Spleen (tissue), 11 donors: ENCODE measurements around the gene KCNK6. TPM values are rescaled to one million over a fixed set of nuclear protein-coding genes. Genes with fewer than 3 reads are reported as not detected.

ENCODE experiments used
- DNase-seq: peaks from one replicate; pipeline ENCODE4 v3.0.0-alpha.2; 2020
- H3K27ac ChIP-seq, 8 donors: fragments of 200-600 bp; sonication (generic) in 7 of 8; 1 replicate in 4 of 8; 2 replicates in 4 of 8; pipeline versions ENCODE4 v1.5.0 to v1.8.0; 2016 to 2021; ENCODE audit warnings: inconsistent platforms in 4 of 8, mild to moderate bottlenecking in 4 of 8, moderate library complexity in 1 of 8
- H3K27me3 ChIP-seq, 7 donors: fragments of 200-600 bp; sonication (generic) in 6 of 7; replicated peaks in 1 of 7; 1 replicate in 4 of 7; 2 replicates in 3 of 7; pipeline versions ENCODE4 v1.5.0 to v1.8.0; 2016 to 2021; ENCODE audit warnings: inconsistent platforms in 3 of 7, mild to moderate bottlenecking in 1 of 7
- H3K36me3 ChIP-seq, 6 donors: fragments of 200-600 bp; sonication (generic) in 5 of 6; 1 replicate in 4 of 6; 2 replicates in 2 of 6; pipeline versions ENCODE4 v1.5.0 to v1.8.0; 2016 to 2021; ENCODE audit warnings: inconsistent platforms in 2 of 6
- H3K4me1 ChIP-seq, 6 donors: fragments of 200-600 bp; sonication (generic) in 5 of 6; 1 replicate in 3 of 6; 2 replicates in 3 of 6; pipeline versions ENCODE4 v1.5.0 to v1.8.0; 2016 to 2021; ENCODE audit warnings: inconsistent platforms in 3 of 6
- H3K4me3 ChIP-seq, 8 donors: fragments of 200-600 bp; sonication (generic) in 7 of 8; 1 replicate in 4 of 8; 2 replicates in 4 of 8; pipeline versions ENCODE4 v1.5.0 to v1.8.0; 2016 to 2021; ENCODE audit warnings: inconsistent platforms in 4 of 8, mild to moderate bottlenecking in 4 of 8, moderate library complexity in 2 of 8
- H3K9me3 ChIP-seq, 8 donors: fragments of 200-600 bp; sonication (generic) in 7 of 8; 1 replicate in 4 of 8; 2 replicates in 4 of 8; pipeline versions ENCODE4 v1.5.0 to v1.8.0; 2016 to 2021; ENCODE audit warnings: inconsistent platforms in 4 of 8
- CTCF ChIP-seq, 11 experiments: fragments of 200-600 bp in 7 of 11; fragments of 450-650 bp in 4 of 11; sonication (generic) in 4 of 11; IDR thresholded peaks in 8 of 11; conservative IDR thresholded peaks in 3 of 11; 1 replicate in 7 of 11; 2 replicates in 4 of 11; pipeline versions ENCODE4 v1.4.0 to v1.8.0; 2016 to 2021; ENCODE audit warnings: antibody characterized with exemption in 11 of 11, inconsistent platforms in 4 of 11, mild to moderate bottlenecking in 1 of 11
- POLR2A ChIP-seq, 3 donors: fragments of 450-650 bp; IDR thresholded peaks; one replicate each; pipeline ENCODE4 v1.5.1; 2017; ENCODE audit warnings: antibody characterized with exemption in 3 of 3, mild to moderate bottlenecking in 1 of 3
- POLR2AphosphoS5 ChIP-seq, 3 donors: sonication (generic); formaldehyde crosslinking; IDR thresholded peaks; one replicate each; pipeline ENCODE4 v1.5.1; 2017; ENCODE audit warnings: antibody characterized with exemption in 3 of 3
- WGBS, 5 donors: extraction: QIAGEN DNeasy Blood & Tissue Kit in 3 of 5; methylation state at CpG; one replicate each; pipeline versions ENCODE4 v1.1.5 to v1.1.7; 2013 to 2018; 5-methylcytosine and 5-hydroxymethylcytosine counted together
- intact Hi-C: fragments of 100-400 bp; cut with DNase I; formaldehyde crosslinking; loops from one replicate; pipeline ENCODE4 v1.15.0; 2023; ENCODE audit warnings: low total_unique reads
- polyA plus RNA-seq, 3 donors: library from polyadenylated mRNA; stranded (reverse); fragments of 200-250 nt; gene quantifications; one replicate each; pipeline ENCODE4 v1.2.1, GENCODE V29; 2013
- total RNA-seq, 7 donors: library from RNA; depleted of rRNA in 3 of 7; stranded (reverse); fragments of >200 nt in 3 of 7; fragmentation: NEBNext Ultra II Directional in 4 of 7; extraction: Animal tissue kit (Norgen Biotek cat#: 25700) in 4 of 7; gene quantifications; one replicate each; pipeline versions ENCODE4 v1.1.0 to v1.2.1, GENCODE V29; 2016 to 2021
- donor health status: healthy with polysubstance abuse.
- donor health status: DM: no; HTN: no; CAD: no; lungs with moderate emphysema.
- donor health status: DM: no; HTN: no; CAD: no.
- donor health status: Bipolar disorder and iron deficiency.
- donor health status: healthy.
- donor health status: DM: no; HTN: no; CAD: no.
- donor health status: DM: yes; HTN: yes; CAD: no.

KCNK6 gene
- total and polyA plus RNA-seq, 10 donors = 3.8 to 25.9 (median 13.6) TPM

DNA sequence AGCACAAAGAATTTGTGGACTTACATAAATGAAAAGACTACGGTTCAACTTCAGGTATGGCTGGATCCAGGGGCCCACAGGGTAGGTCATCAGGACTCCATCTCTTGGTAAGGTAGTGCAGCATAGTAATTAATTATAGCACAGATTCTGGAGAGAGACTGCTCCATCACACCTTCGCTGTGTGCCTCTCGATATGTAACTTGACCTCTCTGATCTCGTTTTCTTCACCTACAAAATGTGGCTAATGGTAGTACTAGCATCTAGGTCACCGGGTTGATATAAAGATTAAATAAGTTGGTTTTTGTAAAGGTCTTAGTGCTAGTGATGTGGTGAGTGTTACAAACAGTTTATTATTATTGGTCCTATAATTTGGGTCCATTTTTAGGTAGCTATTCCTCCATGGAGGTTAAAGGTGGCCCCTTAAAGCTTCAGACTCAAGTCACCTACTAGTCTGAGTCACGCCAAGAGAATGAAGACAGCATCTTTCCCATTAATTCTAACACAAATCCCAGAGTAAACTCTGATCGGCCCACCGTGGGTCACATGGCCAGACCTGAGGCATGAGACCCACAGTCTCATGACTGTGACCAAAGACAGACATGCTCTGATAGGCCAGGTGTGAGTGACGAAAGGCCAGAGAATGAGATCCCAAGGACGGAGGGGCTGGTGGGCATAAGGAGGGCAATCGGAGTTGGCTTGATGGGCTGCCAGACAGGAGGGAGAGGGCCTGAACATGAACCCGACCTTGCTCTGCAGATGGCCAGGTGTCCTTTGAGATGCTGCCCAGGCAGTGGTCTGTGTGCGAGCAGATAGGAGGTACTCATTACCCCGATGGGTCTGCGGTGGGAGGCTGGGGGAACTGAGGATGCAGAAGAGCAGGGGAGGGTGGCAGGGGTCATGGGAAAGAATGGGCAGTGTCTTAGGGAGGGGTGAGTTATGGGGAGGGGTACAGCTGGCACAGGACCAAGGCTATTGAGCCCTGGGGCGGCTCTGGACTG, 36.4 kb downstream of the KCNK6 start:
- Histone ChIP-seq H3K36me3 (no peaks in the 10 kb centered on the region), H3K4me3 (no peak overlapping the region), H3K9me3 (no peaks in the 10 kb centered on the region), H3K27me3 (peaks cover 0 to 41% (median 4%) of the 10 kb centered on the region in 7 donors), H3K27ac (no peak overlapping the region), H3K4me1 (peaks cover 0 to 2% (median under 1%) of the 10 kb centered on the region in 6 donors)
- DNase-seq = no peak
- TF ChIP-seq POLR2A (IDR thresholded peaks at IDR 0.05) (no peak), CTCF (IDR thresholded peaks at IDR 0.05 in 8 of 11, conservative IDR thresholded peaks at IDR 0.05 in 3 of 11) (no peak), POLR2AphosphoS5 (IDR thresholded peaks at IDR 0.05) (no peak)
- intact Hi-C loops = no loop called here
- WGBS, 5 donors = 80 to 86% (median 81%) methylated on average over 16 of the region's 16 CpGs

DNA sequence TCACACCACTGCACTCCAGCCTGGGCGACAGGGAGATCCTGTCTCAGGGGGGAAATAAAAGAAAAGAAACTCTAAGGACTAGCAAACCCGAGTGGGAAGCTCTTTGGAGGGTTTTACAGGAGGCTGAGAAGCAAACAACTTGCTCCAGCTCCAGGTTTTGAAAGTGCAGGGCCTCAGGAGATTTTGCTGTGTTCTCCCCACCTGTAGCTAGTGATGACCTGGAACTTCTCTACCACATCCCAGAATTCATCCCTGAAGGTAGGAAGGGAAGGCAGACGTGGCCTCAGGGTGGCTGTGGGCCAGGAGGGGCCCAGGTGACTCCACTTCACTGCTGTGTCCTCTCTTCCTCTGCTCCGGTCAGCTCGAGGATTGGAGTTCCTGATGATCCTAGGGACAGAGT, 38.4 kb downstream of the KCNK6 start:
- Histone ChIP-seq H3K27ac (no peak overlapping the region), H3K27me3 (peaks cover 0 to 44% (median 4%) of the 10 kb centered on the region in 7 donors), H3K4me1 (peaks cover 6 to 23% (median 18%) of the 10 kb centered on the region in 6 donors), H3K36me3 (no peaks in the 10 kb centered on the region), H3K4me3 (no peak overlapping the region), H3K9me3 (no peaks in the 10 kb centered on the region)
- WGBS, 5 donors = 35 to 59% (median 46%) methylated on average over 5 of the region's 5 CpGs
- no peak for TF ChIP-seq POLR2A (IDR thresholded peaks at IDR 0.05)
- no peak for TF ChIP-seq POLR2AphosphoS5 (IDR thresholded peaks at IDR 0.05)
- no peak for TF ChIP-seq CTCF (IDR thresholded peaks at IDR 0.05 in 8 of 11, conservative IDR thresholded peaks at IDR 0.05 in 3 of 11)
- DNase-seq = no peak
- intact Hi-C loops = no loop called here

DNA sequence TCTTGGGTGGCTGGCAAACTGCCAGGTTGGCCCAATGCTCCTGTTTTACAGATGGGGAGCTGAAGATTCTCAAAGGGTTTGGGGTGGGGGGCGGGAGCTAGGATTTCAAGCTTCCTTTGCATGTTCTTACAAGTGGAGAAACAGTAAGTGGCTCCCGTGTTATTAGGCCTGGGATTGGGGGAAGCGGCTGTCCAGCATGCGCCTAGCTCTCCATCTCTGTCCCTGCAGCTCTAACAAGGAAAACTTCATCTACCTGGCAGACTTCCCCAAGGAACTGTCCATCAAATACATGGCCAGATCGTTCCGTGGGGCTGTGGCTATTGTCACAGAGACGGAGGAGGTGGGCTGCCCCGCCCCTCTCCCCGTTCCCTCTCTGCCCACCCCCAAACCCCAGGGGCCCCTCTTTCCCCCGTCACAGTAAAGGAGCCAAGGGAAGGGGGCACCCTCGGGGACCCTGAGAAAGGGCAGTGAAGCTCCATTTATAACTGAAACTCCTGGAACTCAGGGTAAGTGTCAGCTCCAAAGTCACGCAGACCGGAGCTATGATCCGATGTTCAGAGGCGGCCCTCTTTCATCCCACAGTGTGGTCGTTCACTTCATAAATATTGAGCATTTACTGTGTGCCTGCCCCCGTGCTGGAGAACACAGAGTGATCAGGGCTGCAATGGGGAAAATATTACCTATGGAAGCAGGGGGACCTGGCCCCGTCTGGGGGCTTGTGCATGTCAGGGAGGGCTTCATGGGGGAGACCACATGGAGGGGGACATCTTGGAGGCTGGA, 39.8 kb downstream of the KCNK6 start:
- no peak overlapping the region for H3K27ac ChIP-seq
- intact Hi-C loops = no loop called here
- 54 to 59% (median 56%) methylated on average over 18 of the region's 18 CpGs for WGBS, 5 donors
- no peak for TF ChIP-seq CTCF (IDR thresholded peaks at IDR 0.05 in 8 of 11, conservative IDR thresholded peaks at IDR 0.05 in 3 of 11)
- TF ChIP-seq POLR2A (IDR thresholded peaks at IDR 0.05) = no peak
- no peak for TF ChIP-seq POLR2AphosphoS5 (IDR thresholded peaks at IDR 0.05)
- peaks cover 0 to 43% (median 4%) of the 10 kb centered on the region in 7 donors for H3K27me3 ChIP-seq
- H3K4me1 ChIP-seq = peaks cover 8 to 24% (median 19%) of the 10 kb centered on the region in 6 donors
- H3K4me3 ChIP-seq = no peak overlapping the region
- no peaks in the 10 kb centered on the region for H3K9me3 ChIP-seq
- H3K36me3 ChIP-seq = no peaks in the 10 kb centered on the region
- DNase-seq = no peak
